ENCODE measurements around the gene KEAP1. TPM values are rescaled to one million over a fixed set of nuclear protein-coding genes. Genes with fewer than 3 reads are reported as not detected.

Gene KEAP1
- total and polyA plus RNA-seq, 2 of the 13 experiments (the other 11 are each of a cell fraction or from before 2014, with no cell fraction given): 56.7 to 72.9 TPM

GRCh38 chr19:10452726-10453618 is 50.2 kb downstream of the KEAP1 start:
- intact Hi-C loops (cut with micrococcal nuclease; ENCODE audit: unreplicated experiment): no loop called here
- H4K20me1 ChIP-seq (ENCODE audit: insufficient read depth, low read length): no peaks in the 10 kb centered on the region
- H3K9me3 ChIP-seq (ENCODE audit: low read length): no peaks in the 10 kb centered on the region
- H3K27me3 ChIP-seq (ENCODE audit: control insufficient read depth in 1 of 2, insufficient read depth in 2 of 2, low read length in 2 of 2): no peaks in the 10 kb centered on the region
- WGBS (ENCODE audit: low lambda C conversion rate): 97% methylated on average over 6 of the region's 25 CpGs
- no peak overlapping the region for H2AFZ ChIP-seq (ENCODE audit: low read length)
- no peak overlapping the region for H3K27ac ChIP-seq (ENCODE audit: extremely low read length, insufficient read depth, low read length)
- TF ChIP-seq REXO4 (CRISPR knock-in tag; IDR thresholded peaks at IDR 0.05; ENCODE audit: borderline replicate concordance): no peak
- TF ChIP-seq STAT5B (CRISPR knock-in tag; IDR thresholded peaks at IDR 0.05): no peak
- no peak for TF ChIP-seq GTF3A (CRISPR knock-in tag; conservative IDR thresholded peaks at IDR 0.05)
- TF ChIP-seq ZNF768 (CRISPR knock-in tag; IDR thresholded peaks at IDR 0.05): no peak
- no peak for TF ChIP-seq BCL6 (CRISPR knock-in tag; IDR thresholded peaks at IDR 0.05)
- TF ChIP-seq NCOR1 (IDR thresholded peaks at IDR 0.05; ENCODE audit: borderline replicate concordance, low read length): no peak
- no peak for TF ChIP-seq U2AF1 (optimal IDR thresholded peaks at IDR 0.05; ENCODE audit: low read depth, low read length)
- TF ChIP-seq ZUFSP (CRISPR knock-in tag; IDR thresholded peaks at IDR 0.05; ENCODE audit: borderline replicate concordance): no peak
- no peak for TF ChIP-seq THYN1 (CRISPR knock-in tag; IDR thresholded peaks at IDR 0.05; ENCODE audit: borderline replicate concordance, low read depth)
- TF ChIP-seq SAFB2 (CRISPR knock-in tag; IDR thresholded peaks at IDR 0.05; ENCODE audit: borderline replicate concordance, low read depth): no peak
- no peak for TF ChIP-seq SP4 (CRISPR knock-in tag; IDR thresholded peaks at IDR 0.05)
- TF ChIP-seq NFIB (CRISPR knock-in tag; IDR thresholded peaks at IDR 0.05; ENCODE audit: borderline replicate concordance): no peak
- TF ChIP-seq ZFYVE20 (CRISPR knock-in tag; IDR thresholded peaks at IDR 0.05; ENCODE audit: borderline replicate concordance, low read depth): no peak
- TF ChIP-seq ZBTB42 (CRISPR knock-in tag; IDR thresholded peaks at IDR 0.05): no peak
- no peak for TF ChIP-seq KAT7 (CRISPR knock-in tag; IDR thresholded peaks at IDR 0.05; ENCODE audit: borderline replicate concordance)
- no peak overlapping the region for H3K4me2 ChIP-seq (ENCODE audit: low read depth, low read length)
- no peaks in the 10 kb centered on the region for H3K79me2 ChIP-seq (ENCODE audit: insufficient read depth, low read length)
- POLR2A ChIA-PET: no interaction called here
- H3K9ac ChIP-seq (ENCODE audit: insufficient read depth, low read depth, low read length): no peak overlapping the region
- FAIRE-seq (no peak), ATAC-seq (no peak), DNase-seq (ENCODE audit: low spot score) (no peak)
- CTCF ChIA-PET (ENCODE audit: low intra/inter-chr PET ratio, low total read pairs): no interaction called here
- H3K4me3 ChIP-seq (replicated peaks in 1 of 3; ENCODE audit: insufficient read depth in 1 of 3, low read depth in 2 of 3, low read length in 3 of 3): no peak overlapping the region
- H3K36me3 ChIP-seq (replicated peaks in 1 of 2; ENCODE audit: control insufficient read depth in 1 of 2, insufficient read depth in 2 of 2, low read length in 2 of 2): no peaks in the 10 kb centered on the region; a peak in 1 of 5 replicates
- in situ Hi-C loops (cut with HindIII; ENCODE audit: extremely low pct_ligation_motif_present, low pct_unique_long_range_greater_than_20kb): no loop called here
- BruUV-seq (replicated peaks): no TSS peak
- H3K4me1 ChIP-seq (ENCODE audit: insufficient read depth, low read length): no peaks in the 10 kb centered on the region

Data from HepG2 (cell line).